ENCODE measurements around the gene CSF3R.

DNA sequence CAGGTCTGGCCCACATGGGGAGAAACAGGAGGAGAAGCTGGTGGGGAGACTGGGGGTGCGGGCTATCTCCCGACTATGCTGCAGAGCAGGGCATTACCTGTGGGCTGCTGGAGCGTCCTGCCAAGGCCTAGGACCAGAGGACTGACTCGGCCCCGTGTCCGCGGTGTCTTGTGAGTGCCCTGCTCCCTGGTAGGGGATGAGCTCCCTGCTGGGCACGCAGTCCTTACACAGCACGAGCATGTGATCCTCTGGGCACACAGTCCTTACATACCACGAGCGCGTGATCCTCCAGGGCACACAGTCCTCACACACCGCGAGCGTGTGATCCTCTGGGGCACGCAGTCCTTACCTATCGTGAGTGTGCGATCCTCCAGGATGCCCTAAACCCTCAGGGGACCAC is 31.8 kb upstream of the CSF3R start:
- no peak for TF ChIP-seq MAFK (IDR thresholded peaks at IDR 0.05; ENCODE audit: low read length)
- TF ChIP-seq CEBPG (CRISPR knock-in tag; IDR thresholded peaks at IDR 0.05) = no peak
- no peak for TF ChIP-seq CEBPG (tag; conservative IDR thresholded peaks at IDR 0.05 in 1 of 2, IDR thresholded peaks at IDR 0.05 in 1 of 2)
- TF ChIP-seq DPF2 (IDR thresholded peaks at IDR 0.05) = no peak
- no peak for TF ChIP-seq CTCF (IDR thresholded peaks at IDR 0.05 in 2 of 3, conservative IDR thresholded peaks at IDR 0.05 in 1 of 3; ENCODE audit: insufficient read depth in 2 of 3, low read depth in 1 of 3, low read length in 3 of 3)

Measured in K562 (cell line).